Peyer's patch (tissue), 4 donors: Measurements from ENCODE around the gene TERT.

Experiments used
- POLR2A ChIP-seq, 2 donors: fragments of 450-650 bp; IDR thresholded peaks; one replicate each; pipeline ENCODE4 v1.5.1; 2017; ENCODE audit warnings: antibody characterized with exemption in 2 of 2, mild to moderate bottlenecking in 2 of 2, moderate library complexity in 2 of 2
- TF ChIP-seq, protein P1 (sequence below), 6 experiments: fragments of 450-650 bp in 4 of 6; fragments of 200-600 bp in 2 of 6; sonication (generic) in 1 of 6; IDR thresholded peaks; one replicate each; pipeline ENCODE4 v1.5.1; 2017 to 2019; ENCODE audit warnings: antibody characterized with exemption in 6 of 6, mild to moderate bottlenecking in 3 of 6, moderate library complexity in 1 of 6

DNA sequence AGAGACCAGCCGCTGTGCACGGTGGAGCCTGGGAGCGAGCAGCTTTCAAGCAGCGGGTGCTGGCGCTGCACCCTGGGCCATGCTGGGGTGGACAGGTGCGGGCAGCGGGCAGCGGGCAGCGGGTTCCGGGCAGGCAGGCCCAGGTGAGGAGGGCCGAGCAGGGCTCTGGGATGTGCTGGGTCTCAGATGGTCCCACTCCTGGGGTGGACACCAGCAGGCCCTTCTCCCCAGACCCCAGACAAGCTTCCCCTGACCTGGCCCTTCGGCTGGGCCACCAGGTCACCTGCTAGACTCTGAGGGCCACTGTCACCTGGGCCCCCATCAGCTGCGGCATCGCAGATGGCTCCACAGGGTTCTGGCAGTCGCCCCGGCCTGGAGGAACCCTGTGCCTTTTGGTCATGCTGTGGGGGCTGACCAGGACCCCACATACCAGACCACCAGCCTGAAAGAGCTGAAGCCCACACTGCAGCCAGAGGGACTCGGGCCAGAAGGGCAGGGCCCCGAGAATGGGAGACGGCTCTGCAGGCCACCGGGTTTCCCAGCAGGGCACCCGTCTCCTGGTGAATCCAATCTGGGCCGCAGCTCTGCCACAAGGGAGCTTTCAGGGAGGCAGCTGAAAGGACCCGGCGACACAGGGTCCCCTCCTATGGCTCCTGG, 91.4 kb downstream of the TERT start:
- TF ChIP-seq POLR2A (IDR thresholded peaks at IDR 0.05): no peak
- TF ChIP-seq, protein P1, sequence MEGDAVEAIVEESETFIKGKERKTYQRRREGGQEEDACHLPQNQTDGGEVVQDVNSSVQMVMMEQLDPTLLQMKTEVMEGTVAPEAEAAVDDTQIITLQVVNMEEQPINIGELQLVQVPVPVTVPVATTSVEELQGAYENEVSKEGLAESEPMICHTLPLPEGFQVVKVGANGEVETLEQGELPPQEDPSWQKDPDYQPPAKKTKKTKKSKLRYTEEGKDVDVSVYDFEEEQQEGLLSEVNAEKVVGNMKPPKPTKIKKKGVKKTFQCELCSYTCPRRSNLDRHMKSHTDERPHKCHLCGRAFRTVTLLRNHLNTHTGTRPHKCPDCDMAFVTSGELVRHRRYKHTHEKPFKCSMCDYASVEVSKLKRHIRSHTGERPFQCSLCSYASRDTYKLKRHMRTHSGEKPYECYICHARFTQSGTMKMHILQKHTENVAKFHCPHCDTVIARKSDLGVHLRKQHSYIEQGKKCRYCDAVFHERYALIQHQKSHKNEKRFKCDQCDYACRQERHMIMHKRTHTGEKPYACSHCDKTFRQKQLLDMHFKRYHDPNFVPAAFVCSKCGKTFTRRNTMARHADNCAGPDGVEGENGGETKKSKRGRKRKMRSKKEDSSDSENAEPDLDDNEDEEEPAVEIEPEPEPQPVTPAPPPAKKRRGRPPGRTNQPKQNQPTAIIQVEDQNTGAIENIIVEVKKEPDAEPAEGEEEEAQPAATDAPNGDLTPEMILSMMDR (IDR thresholded peaks at IDR 0.05): no peak
